MM.1S (cell line): ENCODE measurements around the gene SIK2.

Experiments
- EZH2 ChIP-seq: fragments of 300-600 bp; sonication (generic); optimal IDR thresholded peaks from 2 replicates; pipeline ENCODE3; 2017; ENCODE audit warnings: low read depth, mild to moderate bottlenecking, antibody characterized with exemption, low read length, mixed read lengths
- EZH2phosphoT487 ChIP-seq: fragments of 300-600 bp; sonication (generic); IDR thresholded peaks from 2 replicates; pipeline ENCODE4 v1.6.1; 2018; ENCODE audit warnings: antibody characterized with exemption, low read length
- TF ChIP-seq, protein P1 (sequence below): fragments of 300-600 bp; sonication (generic); IDR thresholded peaks from 2 replicates; pipeline ENCODE4 v1.5.1; 2016; ENCODE audit warnings: antibody characterized with exemption, low read length, mixed read lengths

DNA sequence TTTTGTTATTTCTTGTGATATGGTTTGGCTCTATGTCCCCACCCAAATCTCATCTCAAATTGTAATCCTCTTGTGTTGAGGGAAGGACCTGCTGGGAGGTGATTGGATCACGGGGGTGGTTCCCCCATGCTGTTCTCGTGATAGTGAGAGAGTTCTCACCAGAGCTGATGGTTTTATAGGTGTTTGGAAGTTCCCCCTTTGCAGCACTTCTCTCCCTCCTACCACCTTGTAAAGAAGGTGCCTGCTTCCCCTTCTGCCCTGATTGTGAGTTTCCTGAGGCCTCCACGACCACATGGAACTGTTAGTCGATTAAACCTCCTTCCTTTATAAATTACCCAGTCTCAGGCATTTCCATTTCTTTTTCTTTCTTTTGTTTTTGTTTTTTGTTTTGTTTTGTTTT, 24.4 kb upstream of the SIK2 start:
- TF ChIP-seq, protein P1, sequence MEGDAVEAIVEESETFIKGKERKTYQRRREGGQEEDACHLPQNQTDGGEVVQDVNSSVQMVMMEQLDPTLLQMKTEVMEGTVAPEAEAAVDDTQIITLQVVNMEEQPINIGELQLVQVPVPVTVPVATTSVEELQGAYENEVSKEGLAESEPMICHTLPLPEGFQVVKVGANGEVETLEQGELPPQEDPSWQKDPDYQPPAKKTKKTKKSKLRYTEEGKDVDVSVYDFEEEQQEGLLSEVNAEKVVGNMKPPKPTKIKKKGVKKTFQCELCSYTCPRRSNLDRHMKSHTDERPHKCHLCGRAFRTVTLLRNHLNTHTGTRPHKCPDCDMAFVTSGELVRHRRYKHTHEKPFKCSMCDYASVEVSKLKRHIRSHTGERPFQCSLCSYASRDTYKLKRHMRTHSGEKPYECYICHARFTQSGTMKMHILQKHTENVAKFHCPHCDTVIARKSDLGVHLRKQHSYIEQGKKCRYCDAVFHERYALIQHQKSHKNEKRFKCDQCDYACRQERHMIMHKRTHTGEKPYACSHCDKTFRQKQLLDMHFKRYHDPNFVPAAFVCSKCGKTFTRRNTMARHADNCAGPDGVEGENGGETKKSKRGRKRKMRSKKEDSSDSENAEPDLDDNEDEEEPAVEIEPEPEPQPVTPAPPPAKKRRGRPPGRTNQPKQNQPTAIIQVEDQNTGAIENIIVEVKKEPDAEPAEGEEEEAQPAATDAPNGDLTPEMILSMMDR = no peak
- TF ChIP-seq EZH2phosphoT487 (no peak), EZH2 (no peak)
